G401.6 (cell line): ENCODE data around the gene DCHS1.
"Not testable (repeated sequence)": the region's sequence is repeated elsewhere in the genome, so short reads cannot be mapped to it uniquely, and the experiment has no call there.

Experiments used
- FAIRE-seq: peaks from 2 replicates; lab custom pipeline; 2012; peaks lifted over from hg19 to GRCh38; lab: Jason Lieb, UNC

DCHS1 gene, protein sequence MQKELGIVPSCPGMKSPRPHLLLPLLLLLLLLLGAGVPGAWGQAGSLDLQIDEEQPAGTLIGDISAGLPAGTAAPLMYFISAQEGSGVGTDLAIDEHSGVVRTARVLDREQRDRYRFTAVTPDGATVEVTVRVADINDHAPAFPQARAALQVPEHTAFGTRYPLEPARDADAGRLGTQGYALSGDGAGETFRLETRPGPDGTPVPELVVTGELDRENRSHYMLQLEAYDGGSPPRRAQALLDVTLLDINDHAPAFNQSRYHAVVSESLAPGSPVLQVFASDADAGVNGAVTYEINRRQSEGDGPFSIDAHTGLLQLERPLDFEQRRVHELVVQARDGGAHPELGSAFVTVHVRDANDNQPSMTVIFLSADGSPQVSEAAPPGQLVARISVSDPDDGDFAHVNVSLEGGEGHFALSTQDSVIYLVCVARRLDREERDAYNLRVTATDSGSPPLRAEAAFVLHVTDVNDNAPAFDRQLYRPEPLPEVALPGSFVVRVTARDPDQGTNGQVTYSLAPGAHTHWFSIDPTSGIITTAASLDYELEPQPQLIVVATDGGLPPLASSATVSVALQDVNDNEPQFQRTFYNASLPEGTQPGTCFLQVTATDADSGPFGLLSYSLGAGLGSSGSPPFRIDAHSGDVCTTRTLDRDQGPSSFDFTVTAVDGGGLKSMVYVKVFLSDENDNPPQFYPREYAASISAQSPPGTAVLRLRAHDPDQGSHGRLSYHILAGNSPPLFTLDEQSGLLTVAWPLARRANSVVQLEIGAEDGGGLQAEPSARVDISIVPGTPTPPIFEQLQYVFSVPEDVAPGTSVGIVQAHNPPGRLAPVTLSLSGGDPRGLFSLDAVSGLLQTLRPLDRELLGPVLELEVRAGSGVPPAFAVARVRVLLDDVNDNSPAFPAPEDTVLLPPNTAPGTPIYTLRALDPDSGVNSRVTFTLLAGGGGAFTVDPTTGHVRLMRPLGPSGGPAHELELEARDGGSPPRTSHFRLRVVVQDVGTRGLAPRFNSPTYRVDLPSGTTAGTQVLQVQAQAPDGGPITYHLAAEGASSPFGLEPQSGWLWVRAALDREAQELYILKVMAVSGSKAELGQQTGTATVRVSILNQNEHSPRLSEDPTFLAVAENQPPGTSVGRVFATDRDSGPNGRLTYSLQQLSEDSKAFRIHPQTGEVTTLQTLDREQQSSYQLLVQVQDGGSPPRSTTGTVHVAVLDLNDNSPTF (N-terminal part only)

DNA sequence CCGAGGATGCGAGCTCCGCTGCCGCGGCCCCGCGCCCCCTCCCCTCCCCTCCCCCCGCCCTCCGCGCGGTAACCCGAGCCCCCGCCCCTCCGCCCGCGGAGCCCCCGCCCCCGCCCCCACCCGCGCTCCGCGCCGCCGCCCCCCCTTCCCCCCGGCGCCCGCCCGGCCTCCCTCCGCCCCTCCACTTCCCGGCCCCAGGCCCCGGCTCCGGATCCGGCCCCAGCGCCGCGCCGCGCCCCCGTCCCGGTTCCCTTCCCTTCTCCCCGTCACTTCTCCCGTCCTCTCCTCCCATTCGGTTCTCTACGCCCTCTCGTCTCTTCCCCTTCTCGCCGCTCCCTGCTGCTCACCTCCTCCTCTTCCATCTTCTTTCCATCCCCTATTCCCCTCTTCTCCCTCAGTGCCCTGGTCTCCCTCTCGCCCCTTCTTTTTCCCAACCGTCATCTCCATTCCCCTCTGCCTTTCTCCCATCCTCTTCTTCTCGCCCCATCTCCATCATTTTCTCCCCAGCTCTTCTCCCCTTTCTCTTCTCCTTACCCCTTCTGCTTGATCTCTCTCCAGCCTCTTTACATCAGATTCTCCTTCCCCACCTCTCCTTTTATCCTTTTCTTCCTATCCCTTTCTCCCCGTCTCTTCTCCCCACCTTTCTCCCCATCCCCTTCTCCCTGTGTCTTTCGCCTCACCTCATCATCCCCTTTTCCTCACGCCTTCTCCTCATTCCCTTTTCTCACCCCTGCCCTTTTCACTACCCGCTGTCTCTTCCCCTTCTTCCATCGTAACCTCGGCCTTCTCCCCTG is at the start of gene DCHS1:
Gene DCHS1, minus strand, starts transcription at position 20 of the 794 bp plus-strand sequence. CDS start 14,196 bp downstream, outside the sequence.
- no peak for FAIRE-seq

GRCh38 chr11:6703247-6704063 is 47.8 kb upstream of the DCHS1 start:
- no peak for FAIRE-seq

DNA sequence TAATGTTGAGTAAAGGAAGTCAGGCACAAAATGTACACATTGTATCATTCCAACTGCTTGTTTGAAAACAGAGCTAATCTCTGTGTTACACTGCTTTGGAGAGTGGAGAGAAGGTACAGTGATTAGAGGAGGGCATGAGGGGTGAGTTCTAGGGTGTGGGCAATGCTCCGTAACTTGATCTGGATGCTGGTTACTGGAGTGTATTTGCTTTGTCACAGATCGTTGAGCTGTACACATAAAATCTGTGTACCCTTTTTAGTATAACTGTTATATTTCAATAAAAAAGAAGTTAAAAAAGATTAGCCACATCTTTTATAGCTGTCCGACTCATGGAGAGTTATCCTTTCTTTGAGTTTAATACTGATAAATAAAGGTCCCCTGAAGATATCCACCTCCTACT is 46.3 kb upstream of the DCHS1 start:
- not testable (repeated sequence) for FAIRE-seq

GRCh38 chr11:6695377-6695776 is 39.8 kb upstream of the DCHS1 start:
- no peak for FAIRE-seq

DNA sequence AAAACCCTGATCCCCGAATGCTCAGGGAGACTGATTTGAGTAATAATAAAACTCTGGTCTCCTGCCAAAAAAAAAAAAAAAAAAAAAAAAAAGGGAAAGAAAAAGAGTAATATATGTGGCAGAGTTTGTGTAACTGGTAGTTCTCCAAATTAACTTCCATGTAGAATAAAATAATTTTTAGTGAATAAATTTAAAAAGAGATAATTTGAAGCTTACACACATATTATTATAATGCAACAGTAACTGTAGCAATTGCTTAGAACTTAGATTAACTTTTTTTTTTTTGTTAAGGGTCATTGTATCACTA is 38.6 kb upstream of the DCHS1 start:
- no peak for FAIRE-seq

DNA sequence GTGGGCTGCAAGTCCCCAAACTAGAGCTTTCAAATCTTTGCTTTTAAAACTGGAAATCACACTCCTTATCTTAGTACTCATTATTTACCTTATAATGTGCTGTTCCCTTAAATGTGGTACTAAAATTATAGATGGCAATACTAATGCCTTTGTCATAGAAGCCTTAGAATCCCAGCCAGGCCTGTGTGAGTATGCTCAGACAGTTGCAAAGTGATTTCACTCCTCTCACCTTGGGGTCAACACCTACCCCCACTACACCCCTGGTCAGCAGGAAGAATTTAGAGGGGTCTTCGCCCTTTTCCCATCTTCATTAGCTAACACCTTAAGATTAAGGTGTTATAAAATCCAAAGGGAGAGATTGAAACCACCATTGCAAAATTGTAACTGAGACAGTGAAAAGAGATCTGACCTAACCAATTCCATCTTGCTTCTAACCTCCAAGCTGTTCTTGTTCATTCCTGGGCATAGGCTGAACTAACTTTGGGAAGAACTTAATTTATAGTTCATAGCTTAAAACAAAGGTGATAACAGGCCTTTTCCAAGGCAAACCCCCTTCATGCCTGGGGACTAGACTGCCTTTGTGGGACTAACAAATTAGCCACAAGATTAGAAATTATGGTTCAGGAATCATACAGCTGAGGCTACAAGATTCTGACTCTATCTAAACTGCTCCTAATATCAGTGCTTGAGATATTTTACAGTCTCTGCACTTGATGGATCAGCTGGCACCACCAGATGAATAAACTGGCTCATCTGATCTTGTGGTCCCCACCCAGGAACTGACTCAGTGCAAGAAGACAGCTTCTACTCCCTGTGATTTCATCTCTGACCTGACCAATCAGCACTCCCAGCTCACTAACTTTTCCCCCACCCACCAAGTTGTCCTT is 38.0 kb upstream of the DCHS1 start:
- FAIRE-seq: no peak

DNA sequence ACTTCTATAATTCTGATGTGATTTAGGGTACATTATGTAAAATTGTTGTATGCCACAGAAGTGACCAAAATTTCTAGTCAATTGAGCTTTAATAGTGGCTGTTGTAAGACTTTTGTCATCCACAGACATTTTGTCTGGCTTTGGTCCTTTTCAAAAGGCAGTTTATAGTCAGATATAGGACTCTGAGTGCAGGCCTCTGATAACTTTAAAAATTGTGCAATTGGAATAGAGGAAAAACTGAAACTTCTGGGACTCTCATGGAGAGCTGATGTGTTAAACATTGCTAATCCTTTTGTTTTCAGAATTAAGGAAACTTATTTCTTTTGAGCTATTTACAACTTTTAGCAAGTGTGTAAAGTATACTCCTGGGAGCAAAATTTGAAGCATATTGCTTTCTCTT is 36.5 kb upstream of the DCHS1 start:
- no peak for FAIRE-seq

DNA sequence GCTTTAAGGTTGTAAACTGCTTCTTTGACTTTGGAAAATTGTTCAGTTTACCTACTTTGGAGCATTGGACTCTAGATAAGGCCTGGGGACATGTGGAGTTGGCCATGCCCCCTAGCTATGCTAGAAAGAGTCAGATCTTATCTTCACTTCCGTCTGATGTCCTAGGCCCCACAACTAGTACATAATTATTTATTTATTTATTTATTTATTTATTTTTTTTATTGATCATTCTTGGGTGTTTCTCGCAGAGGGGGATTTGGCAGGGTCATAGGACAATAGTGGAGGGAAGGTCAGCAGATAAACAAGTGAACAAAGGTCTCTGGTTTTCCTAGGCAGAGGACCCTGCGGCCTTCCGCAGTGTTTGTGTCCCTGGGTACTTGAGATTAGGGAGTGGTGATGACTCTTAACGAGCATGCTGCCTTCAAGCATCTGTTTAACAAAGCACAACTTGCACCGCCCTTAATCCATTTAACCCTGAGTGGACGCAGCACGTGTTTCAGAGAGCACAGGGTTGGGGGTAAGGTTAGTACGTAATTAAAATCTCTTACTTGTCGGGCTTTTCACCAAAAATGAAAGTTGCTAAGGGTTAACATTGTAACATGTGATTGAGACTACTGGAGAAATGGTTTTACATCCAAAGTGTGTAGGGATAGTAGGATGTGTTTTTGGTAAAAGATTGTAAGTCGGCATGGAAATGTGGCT is 35.0 kb upstream of the DCHS1 start:
- FAIRE-seq: not testable (repeated sequence)

DNA sequence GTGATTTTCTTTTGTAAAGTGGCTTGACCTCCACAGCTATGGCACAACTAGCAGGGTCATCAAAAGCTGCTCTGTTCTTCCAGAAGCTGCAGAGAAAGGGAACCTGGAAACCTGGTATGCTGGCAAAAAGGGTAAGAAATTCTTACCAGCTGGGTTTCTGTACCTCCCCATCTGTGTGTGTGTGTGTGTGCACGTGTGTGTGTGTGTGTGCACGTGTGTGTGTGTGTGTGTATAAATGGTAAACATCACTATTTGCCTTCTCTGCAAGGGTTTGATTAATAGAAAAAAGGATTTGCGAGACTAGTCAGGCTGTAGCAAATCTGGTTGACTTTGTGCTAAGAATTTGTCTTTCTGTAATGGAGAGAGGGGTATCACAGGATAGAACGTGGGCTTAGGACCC is 32.3 kb upstream of the DCHS1 start:
- no peak for FAIRE-seq

DNA sequence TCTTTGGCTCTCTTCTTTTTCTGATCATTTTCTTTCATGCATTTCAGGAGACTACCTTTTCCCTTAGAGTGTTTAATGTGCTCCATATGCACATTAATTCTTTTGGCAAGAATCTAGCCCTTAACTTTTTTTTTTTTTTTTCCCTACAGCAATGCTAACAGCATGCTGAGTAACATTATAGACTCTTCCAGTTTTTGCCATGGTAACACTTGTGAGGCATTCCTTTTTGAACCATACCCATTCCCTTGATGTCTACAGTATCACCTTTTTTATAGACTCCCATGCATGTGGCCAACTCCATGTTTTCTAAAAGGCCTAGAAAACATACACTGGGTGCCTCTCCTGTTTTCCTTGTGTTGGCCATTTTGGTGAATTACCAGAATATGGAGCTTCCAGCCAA is 30.4 kb upstream of the DCHS1 start:
- FAIRE-seq: no peak

- FAIRE-seq: not testable (repeated sequence)
These were observed 28.5 kb upstream of the DCHS1 start for GRCh38 chr11:6684068-6684467.

- FAIRE-seq: peak; percentile 98
These were observed 27.6 kb upstream of the DCHS1 start, which contains the start of gene MRPL17 for GRCh38 chr11:6682936-6683861. MRPL17 (minus strand) TSS chr11:6683340; CDS start chr11:6683296, 44 bp downstream.

GRCh38 chr11:6682591-6682935 is 27.0 kb upstream of the DCHS1 start:
- no peak for FAIRE-seq

- no peak for FAIRE-seq
These were observed 26.3 kb upstream of the DCHS1 start for GRCh38 chr11:6681949-6682348.

GRCh38 chr11:6681505-6681904 is 25.9 kb upstream of the DCHS1 start:
- FAIRE-seq: no peak

GRCh38 chr11:6677018-6677417 is 21.4 kb upstream of the DCHS1 start:
- no peak for FAIRE-seq

DNA sequence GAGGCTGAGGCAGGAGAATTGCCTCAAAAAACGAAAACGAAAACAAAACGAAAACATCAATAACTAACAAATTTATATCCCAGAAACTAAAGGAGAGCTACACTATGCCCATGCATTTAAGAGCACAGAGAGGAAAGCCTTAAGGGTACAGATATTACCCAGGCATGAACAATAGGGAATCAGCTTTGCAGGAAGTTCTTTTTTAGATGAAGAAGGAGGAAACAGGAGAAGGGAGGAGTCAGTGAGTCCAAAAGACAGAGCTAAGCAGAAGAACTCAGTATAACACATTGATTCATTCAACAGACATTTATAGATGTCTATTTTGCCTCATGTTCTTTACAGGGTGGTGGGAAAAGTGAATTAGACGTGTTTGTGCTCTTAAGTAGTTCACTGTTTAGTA is 19.3 kb upstream of the DCHS1 start:
- FAIRE-seq: no peak

GRCh38 chr11:6674219-6674597 is 18.6 kb upstream of the DCHS1 start:
- no peak for FAIRE-seq
